HepG2 (cell line): ENCODE data around the gene TLN1. TPM values are rescaled to one million over a fixed set of nuclear protein-coding genes. Genes with fewer than 3 reads are reported as not detected.

ENCODE experiments used
- ATAC-seq: fragments of 200-7000 bp; cut with Tn5 transposase; 3 replicates; pipeline ENCODE4 v1.9.1; 2020; ENCODE audit warnings: mild to moderate bottlenecking, moderate library complexity
- BruUV-seq: library from RNA; stranded (reverse); fragments of 400-500 nt; replicated peaks from 2 replicates; lab custom pipeline; 2021; lab: Mats Ljungman, UMichigan
- CTCF ChIA-PET: fragments of 300-600 bp; formaldehyde crosslinking; extraction: SDS; loops from one replicate; lab custom pipeline; 2021; ENCODE audit warnings: low total read pairs, inconsistent platforms, low intra/inter-chr PET ratio; lab: Yijun Ruan, JAX
- POLR2A ChIA-PET: fragments of 350-600 bp; sonication (Branson Sonifier 250); formaldehyde crosslinking; loops from one replicate; lab custom pipeline; 2020; ENCODE audit warnings: antibody characterized with exemption, inconsistent platforms; lab: Yijun Ruan, JAX
- DNase-seq: peaks from one replicate; pipeline ENCODE4 v3.0.0-alpha.2; 2015; ENCODE audit warnings: low spot score
- FAIRE-seq: peaks from 3 replicates; lab custom pipeline; 2011; peaks lifted over from hg19 to GRCh38; lab: Jason Lieb, UNC
- H2AFZ ChIP-seq: one replicate; pipeline ENCODE4 v1.6.1; 2011; ENCODE audit warnings: low read length, inconsistent platforms
- H3K27ac ChIP-seq: fragments of 300-600 bp; 3 replicates; pipeline ENCODE4 v1.8.0; 2011; ENCODE audit warnings: mixed run types, mild to moderate bottlenecking, mixed read lengths, low read length, inconsistent platforms; ENCODE audit not compliant: insufficient read depth; ENCODE audit errors: extremely low read length
- H3K27me3 ChIP-seq, 2 experiments: fragments of 200-600 bp in 1 of 2; 2 replicates in 1 of 2; 3 replicates in 1 of 2; pipeline versions ENCODE4 v1.6.0 to v1.8.0; 2011; ENCODE audit warnings: low read length in 2 of 2, mild to moderate bottlenecking in 2 of 2, moderate library complexity in 2 of 2, inconsistent platforms in 1 of 2; ENCODE audit not compliant: insufficient read depth in 2 of 2, control insufficient read depth in 1 of 2
- H3K36me3 ChIP-seq, 2 experiments: fragments of 200-600 bp in 1 of 2; replicated peaks in 1 of 2; 2 replicates in 1 of 2; 3 replicates in 1 of 2; pipeline versions ENCODE4 v1.5.1 to v1.8.0; 2011; ENCODE audit warnings: low read length in 2 of 2, inconsistent platforms in 1 of 2; ENCODE audit not compliant: insufficient read depth in 2 of 2, control insufficient read depth in 1 of 2
- H3K4me1 ChIP-seq: 2 replicates; pipeline ENCODE4 v1.5.1; 2012; ENCODE audit warnings: low read length, inconsistent platforms; ENCODE audit not compliant: insufficient read depth
- H3K4me2 ChIP-seq: 2 replicates; pipeline ENCODE4 v1.6.0; 2011; ENCODE audit warnings: low read depth, low read length, inconsistent platforms
- H3K4me3 ChIP-seq, 3 experiments: fragments of 200-600 bp in 1 of 3; sonication (generic), shearing (Covaris generic) in 1 of 3; replicated peaks in 1 of 3; 2 replicates each; pipeline ENCODE4 v1.5.1; 2011 to 2016; ENCODE audit warnings: low read length in 3 of 3, inconsistent platforms in 2 of 3, low read depth in 2 of 3, mild to moderate bottlenecking in 2 of 3, control low read depth in 1 of 3, mixed read lengths in 1 of 3; ENCODE audit not compliant: insufficient read depth in 1 of 3
- H3K79me2 ChIP-seq: one replicate; pipeline ENCODE4 v1.6.1; 2011; ENCODE audit warnings: low read length, inconsistent platforms; ENCODE audit not compliant: insufficient read depth
- H3K9ac ChIP-seq: 2 replicates; pipeline ENCODE4 v1.6.0; 2011; ENCODE audit warnings: mild to moderate bottlenecking, low read depth, low read length, inconsistent platforms; ENCODE audit not compliant: insufficient read depth
- H3K9me3 ChIP-seq: 2 replicates; pipeline ENCODE4 v1.5.1; 2012; ENCODE audit warnings: mild to moderate bottlenecking, low read length
- H4K20me1 ChIP-seq: 2 replicates; pipeline ENCODE4 v1.6.0; 2011; ENCODE audit warnings: inconsistent platforms, mild to moderate bottlenecking, low read length, moderate library complexity; ENCODE audit not compliant: insufficient read depth
- CC2D1A ChIP-seq: sonication (generic); formaldehyde crosslinking; IDR thresholded peaks from 2 replicates; pipeline ENCODE4 v1.8.1; 2023; ENCODE audit warnings: mild to moderate bottlenecking, missing genetic modification reagents
- PTBP1 ChIP-seq: fragments of 200-400 bp; formaldehyde crosslinking; IDR thresholded peaks from 2 replicates; pipeline ENCODE4 v1.6.1; 2018; ENCODE audit warnings: low read length, low read depth; ENCODE audit not compliant: poor library complexity, severe bottlenecking
- RAD51 ChIP-seq: fragments of 450-650 bp; IDR thresholded peaks from 2 replicates; pipeline ENCODE4 v1.6.1; 2016; ENCODE audit warnings: borderline replicate concordance
- ZNF282 ChIP-seq: fragments of 450-650 bp; IDR thresholded peaks from 2 replicates; pipeline ENCODE4 v1.6.1; 2018; ENCODE audit not compliant: partially characterized antibody
- ZNF333 ChIP-seq: sonication (generic); formaldehyde crosslinking; IDR thresholded peaks from 2 replicates; pipeline ENCODE4 v1.4.0; 2020; ENCODE audit warnings: mild to moderate bottlenecking, missing genetic modification reagents, borderline replicate concordance
- ZNF773 ChIP-seq: sonication (generic); formaldehyde crosslinking; IDR thresholded peaks from 2 replicates; pipeline ENCODE4 v1.4.0; 2020; ENCODE audit warnings: missing genetic modification reagents, borderline replicate concordance
- WGBS: methylation state at CpG from one replicate; pipeline ENCODE4 v1.1.6; 2017; ENCODE audit warnings: low lambda C conversion rate; 5-methylcytosine and 5-hydroxymethylcytosine counted together
- in situ Hi-C: cut with HindIII; loops from 2 replicates; pipeline ENCODE4 v1.10.0; 2017; ENCODE audit warnings: low pct_unique_long_range_greater_than_20kb; ENCODE audit not compliant: extremely low pct_ligation_motif_present
- intact Hi-C: fragments of 100-400 bp; cut with micrococcal nuclease; formaldehyde crosslinking; loops from one replicate; pipeline ENCODE4 v1.10.0; 2022; ENCODE audit not compliant: unreplicated experiment
- polyA plus RNA-seq, 8 experiments: library from polyadenylated mRNA; depleted of rRNA in 3 of 8; stranded (reverse) in 7 of 8; unstranded in 1 of 8; fragments of >200 nt; fragmentation: Illumina TruSeq in 4 of 8; extraction: Trizol in 4 of 8; gene quantifications; 2 replicates each; pipeline versions ENCODE4 v1.2.1 to v1.2.3, GENCODE V29; 2011 to 2016; ENCODE audit warnings: low read depth in 4 of 8, missing spikeins in 1 of 8, mixed read lengths in 1 of 8; ENCODE audit not compliant: insufficient read depth in 1 of 8
- total RNA-seq, 5 experiments: library from RNA; depleted of rRNA; stranded (reverse); fragments of >200 nt; fragmentation: Illumina TruSeq; extraction: Trizol; gene quantifications; 2 replicates each; pipeline ENCODE4 v1.2.3, GENCODE V29; 2016; ENCODE audit warnings: low read depth in 1 of 5
- TF ChIP-seq, protein P1 (sequence below): sonication (generic); formaldehyde crosslinking; IDR thresholded peaks from 2 replicates; pipeline ENCODE4 v1.5.0; 2020; ENCODE audit warnings: mild to moderate bottlenecking, missing genetic modification reagents, borderline replicate concordance
- TF ChIP-seq, protein P2 (sequence below): sonication (generic); formaldehyde crosslinking; IDR thresholded peaks from 2 replicates; pipeline ENCODE4 v1.5.1; 2020; ENCODE audit warnings: mild to moderate bottlenecking, missing genetic modification reagents, moderate library complexity
- TF ChIP-seq, protein P3 (sequence below): sonication (generic); formaldehyde crosslinking; IDR thresholded peaks from 2 replicates; pipeline ENCODE4 v1.4.0; 2020; ENCODE audit warnings: mild to moderate bottlenecking, missing genetic modification reagents
- TF ChIP-seq, protein P4 (sequence below): sonication (generic); formaldehyde crosslinking; IDR thresholded peaks from 2 replicates; pipeline ENCODE4 v1.5.1; 2020; ENCODE audit warnings: mild to moderate bottlenecking, missing genetic modification reagents, borderline replicate concordance
- TF ChIP-seq, protein P5 (sequence below): sonication (generic); formaldehyde crosslinking; IDR thresholded peaks from 2 replicates; pipeline ENCODE4 v1.8.1; 2023; ENCODE audit warnings: missing genetic modification reagents, mild to moderate bottlenecking, borderline replicate concordance

TLN1 gene
- total and polyA plus RNA-seq, 2 of the 13 experiments (the other 11 are each of a cell fraction or from before 2014, with no cell fraction given), result 35.2 to 51.8 TPM

DNA sequence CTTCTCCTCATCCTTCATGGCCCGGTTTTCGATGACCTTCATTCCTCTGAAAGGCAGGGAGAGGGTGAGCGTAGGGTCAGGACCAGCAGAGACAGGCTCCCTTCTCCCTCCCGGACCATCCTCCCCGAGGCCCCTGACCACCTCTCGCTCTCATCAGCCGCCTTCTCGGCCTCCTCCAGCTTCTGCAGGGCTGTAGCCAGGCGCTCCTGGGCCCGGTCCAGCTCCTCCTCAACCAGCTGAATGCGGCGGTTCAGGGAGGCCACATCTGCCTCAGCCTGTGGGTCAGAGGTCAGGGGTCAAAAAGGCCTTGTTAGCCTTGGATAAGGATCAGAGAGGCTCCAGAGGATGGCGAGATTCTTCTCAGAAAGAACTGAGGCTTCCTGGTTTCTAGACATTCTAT lies 46.5 kb downstream of the TLN1 start (continued):
- TF ChIP-seq, protein P1, sequence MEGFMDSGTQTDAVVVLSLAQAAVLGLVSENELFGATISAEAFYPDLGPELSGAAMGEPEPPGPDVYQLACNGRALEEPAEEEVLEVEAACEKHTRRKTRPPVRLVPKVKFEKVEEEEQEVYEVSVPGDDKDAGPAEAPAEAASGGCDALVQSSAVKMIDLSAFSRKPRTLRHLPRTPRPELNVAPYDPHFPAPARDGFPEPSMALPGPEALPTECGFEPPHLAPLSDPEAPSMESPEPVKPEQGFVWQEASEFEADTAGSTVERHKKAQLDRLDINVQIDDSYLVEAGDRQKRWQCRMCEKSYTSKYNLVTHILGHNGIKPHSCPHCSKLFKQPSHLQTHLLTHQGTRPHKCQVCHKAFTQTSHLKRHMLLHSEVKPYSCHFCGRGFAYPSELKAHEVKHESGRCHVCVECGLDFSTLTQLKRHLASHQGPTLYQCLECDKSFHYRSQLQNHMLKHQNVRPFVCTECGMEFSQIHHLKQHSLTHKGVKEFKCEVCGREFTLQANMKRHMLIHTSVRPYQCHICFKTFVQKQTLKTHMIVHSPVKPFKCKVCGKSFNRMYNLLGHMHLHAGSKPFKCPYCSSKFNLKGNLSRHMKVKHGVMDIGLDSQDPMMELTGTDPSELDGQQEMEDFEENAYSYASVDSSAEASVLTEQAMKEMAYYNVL (CRISPR knock-in tag), result no peak
- TF ChIP-seq PTBP1, result no peak
- TF ChIP-seq, protein P2, sequence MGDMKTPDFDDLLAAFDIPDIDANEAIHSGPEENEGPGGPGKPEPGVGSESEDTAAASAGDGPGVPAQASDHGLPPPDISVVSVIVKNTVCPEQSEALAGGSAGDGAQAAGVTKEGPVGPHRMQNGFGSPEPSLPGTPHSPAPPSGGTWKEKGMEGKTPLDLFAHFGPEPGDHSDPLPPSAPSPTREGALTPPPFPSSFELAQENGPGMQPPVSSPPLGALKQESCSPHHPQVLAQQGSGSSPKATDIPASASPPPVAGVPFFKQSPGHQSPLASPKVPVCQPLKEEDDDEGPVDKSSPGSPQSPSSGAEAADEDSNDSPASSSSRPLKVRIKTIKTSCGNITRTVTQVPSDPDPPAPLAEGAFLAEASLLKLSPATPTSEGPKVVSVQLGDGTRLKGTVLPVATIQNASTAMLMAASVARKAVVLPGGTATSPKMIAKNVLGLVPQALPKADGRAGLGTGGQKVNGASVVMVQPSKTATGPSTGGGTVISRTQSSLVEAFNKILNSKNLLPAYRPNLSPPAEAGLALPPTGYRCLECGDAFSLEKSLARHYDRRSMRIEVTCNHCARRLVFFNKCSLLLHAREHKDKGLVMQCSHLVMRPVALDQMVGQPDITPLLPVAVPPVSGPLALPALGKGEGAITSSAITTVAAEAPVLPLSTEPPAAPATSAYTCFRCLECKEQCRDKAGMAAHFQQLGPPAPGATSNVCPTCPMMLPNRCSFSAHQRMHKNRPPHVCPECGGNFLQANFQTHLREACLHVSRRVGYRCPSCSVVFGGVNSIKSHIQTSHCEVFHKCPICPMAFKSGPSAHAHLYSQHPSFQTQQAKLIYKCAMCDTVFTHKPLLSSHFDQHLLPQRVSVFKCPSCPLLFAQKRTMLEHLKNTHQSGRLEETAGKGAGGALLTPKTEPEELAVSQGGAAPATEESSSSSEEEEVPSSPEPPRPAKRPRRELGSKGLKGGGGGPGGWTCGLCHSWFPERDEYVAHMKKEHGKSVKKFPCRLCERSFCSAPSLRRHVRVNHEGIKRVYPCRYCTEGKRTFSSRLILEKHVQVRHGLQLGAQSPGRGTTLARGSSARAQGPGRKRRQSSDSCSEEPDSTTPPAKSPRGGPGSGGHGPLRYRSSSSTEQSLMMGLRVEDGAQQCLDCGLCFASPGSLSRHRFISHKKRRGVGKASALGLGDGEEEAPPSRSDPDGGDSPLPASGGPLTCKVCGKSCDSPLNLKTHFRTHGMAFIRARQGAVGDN (CRISPR knock-in tag), result peak; percentile 32
- TF ChIP-seq RAD51, result no peak
- TF ChIP-seq, protein P3, sequence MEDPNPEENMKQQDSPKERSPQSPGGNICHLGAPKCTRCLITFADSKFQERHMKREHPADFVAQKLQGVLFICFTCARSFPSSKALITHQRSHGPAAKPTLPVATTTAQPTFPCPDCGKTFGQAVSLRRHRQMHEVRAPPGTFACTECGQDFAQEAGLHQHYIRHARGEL, result no peak

DNA sequence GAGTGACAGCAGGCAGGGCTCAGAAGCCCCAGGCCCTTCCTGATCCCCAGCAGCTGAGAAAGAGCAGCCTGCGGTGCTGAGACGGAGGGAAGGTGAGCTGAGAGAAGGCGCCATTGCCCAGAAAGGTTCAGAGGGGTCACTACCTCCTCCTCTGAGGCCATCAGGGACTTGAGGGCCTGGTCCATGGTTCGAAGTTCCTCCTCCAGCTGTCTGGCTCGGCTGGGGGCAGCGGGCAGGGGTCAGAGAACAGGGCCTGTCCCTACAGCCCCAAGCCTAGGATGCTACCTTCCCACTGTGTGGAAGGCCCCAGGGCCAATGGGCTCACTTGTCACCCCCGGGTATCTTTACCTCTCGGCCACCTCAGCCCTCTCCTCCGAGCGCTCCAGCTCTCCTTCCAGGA lies 47.1 kb downstream of the TLN1 start:
- Histone ChIP-seq H3K4me2 (no peak overlapping the region), H3K9me3 (no peaks in the 10 kb centered on the region), H3K36me3 (no peaks in the 10 kb centered on the region), H3K79me2 (no peaks in the 10 kb centered on the region), H3K4me3 (no peak overlapping the region), H3K27ac (no peak overlapping the region), H3K4me1 (peaks cover 50% of the 10 kb centered on the region), H2AFZ (no peak overlapping the region), H3K27me3 (no peaks in the 10 kb centered on the region), H4K20me1 (no peaks in the 10 kb centered on the region), H3K9ac (no peak overlapping the region)
- in situ Hi-C loops, result no loop called here
- ATAC-seq (no peak), FAIRE-seq (no peak), DNase-seq (no peak)
- 85% methylated on average over 8 of the region's 10 CpGs for WGBS
- CTCF ChIA-PET, result no interaction called here
- POLR2A ChIA-PET, result no interaction called here
- BruUV-seq, result no TSS peak
- intact Hi-C loops, result no loop called here
- TF ChIP-seq CC2D1A, result no peak
- no peak for TF ChIP-seq ZNF333 (CRISPR knock-in tag)
- TF ChIP-seq, protein P4, sequence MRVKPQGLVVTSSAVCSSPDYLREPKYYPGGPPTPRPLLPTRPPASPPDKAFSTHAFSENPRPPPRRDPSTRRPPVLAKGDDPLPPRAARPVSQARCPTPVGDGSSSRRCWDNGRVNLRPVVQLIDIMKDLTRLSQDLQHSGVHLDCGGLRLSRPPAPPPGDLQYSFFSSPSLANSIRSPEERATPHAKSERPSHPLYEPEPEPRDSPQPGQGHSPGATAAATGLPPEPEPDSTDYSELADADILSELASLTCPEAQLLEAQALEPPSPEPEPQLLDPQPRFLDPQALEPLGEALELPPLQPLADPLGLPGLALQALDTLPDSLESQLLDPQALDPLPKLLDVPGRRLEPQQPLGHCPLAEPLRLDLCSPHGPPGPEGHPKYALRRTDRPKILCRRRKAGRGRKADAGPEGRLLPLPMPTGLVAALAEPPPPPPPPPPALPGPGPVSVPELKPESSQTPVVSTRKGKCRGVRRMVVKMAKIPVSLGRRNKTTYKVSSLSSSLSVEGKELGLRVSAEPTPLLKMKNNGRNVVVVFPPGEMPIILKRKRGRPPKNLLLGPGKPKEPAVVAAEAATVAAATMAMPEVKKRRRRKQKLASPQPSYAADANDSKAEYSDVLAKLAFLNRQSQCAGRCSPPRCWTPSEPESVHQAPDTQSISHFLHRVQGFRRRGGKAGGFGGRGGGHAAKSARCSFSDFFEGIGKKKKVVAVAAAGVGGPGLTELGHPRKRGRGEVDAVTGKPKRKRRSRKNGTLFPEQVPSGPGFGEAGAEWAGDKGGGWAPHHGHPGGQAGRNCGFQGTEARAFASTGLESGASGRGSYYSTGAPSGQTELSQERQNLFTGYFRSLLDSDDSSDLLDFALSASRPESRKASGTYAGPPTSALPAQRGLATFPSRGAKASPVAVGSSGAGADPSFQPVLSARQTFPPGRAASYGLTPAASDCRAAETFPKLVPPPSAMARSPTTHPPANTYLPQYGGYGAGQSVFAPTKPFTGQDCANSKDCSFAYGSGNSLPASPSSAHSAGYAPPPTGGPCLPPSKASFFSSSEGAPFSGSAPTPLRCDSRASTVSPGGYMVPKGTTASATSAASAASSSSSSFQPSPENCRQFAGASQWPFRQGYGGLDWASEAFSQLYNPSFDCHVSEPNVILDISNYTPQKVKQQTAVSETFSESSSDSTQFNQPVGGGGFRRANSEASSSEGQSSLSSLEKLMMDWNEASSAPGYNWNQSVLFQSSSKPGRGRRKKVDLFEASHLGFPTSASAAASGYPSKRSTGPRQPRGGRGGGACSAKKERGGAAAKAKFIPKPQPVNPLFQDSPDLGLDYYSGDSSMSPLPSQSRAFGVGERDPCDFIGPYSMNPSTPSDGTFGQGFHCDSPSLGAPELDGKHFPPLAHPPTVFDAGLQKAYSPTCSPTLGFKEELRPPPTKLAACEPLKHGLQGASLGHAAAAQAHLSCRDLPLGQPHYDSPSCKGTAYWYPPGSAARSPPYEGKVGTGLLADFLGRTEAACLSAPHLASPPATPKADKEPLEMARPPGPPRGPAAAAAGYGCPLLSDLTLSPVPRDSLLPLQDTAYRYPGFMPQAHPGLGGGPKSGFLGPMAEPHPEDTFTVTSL, result no peak
- no peak for TF ChIP-seq ZNF282
- TF ChIP-seq, protein P5, sequence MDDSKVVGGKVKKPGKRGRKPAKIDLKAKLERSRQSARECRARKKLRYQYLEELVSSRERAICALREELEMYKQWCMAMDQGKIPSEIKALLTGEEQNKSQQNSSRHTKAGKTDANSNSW (CRISPR knock-in tag), result no peak
- TF ChIP-seq ZNF773 (CRISPR knock-in tag), result no peak
